ENCODE results near the gene WNT6. TPM values are rescaled to one million over a fixed set of nuclear protein-coding genes. Genes with fewer than 3 reads are reported as not detected.
"Not testable (repeated sequence)": the region's sequence is repeated elsewhere in the genome, so short reads cannot be mapped to it uniquely, and the experiment has no call there.

WNT6 gene
- total RNA-seq, 2 experiments from 2014 or later, result 0.25 to 0.34 TPM

DNA sequence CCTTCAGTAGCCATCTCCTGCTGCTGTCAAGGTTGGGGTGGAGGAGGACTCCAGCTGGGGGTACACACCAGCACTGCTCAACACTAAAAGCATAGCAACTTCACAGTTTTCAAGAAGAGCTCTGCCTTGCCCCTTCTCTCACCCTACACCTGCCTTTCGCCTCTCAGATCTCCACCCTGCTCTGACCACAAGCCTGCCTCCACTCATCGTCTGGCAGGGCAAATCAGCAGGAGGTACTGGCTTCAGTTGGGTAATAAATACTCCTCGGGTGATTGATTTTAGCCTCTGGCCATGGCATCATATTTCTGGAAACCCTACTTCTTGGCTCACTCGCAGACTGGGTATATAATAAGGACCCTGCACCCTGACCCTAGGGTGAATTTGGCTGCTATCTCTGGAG is 24.9 kb upstream of the WNT6 start:
- no peak for TF ChIP-seq CTCF (IDR thresholded peaks at IDR 0.05)
- Mint-ChIP-seq H3K36me3 (ENCODE audit: low read depth) (no peaks in the 10 kb centered on the region), H3K4me3 (no peak overlapping the region), H3K27ac (no peak overlapping the region), H3K9me3 (peaks cover 9% of the 10 kb centered on the region), H3K27me3 (peaks cover 43% of the 10 kb centered on the region), H3K4me1 (ENCODE audit: low read depth) (no peaks in the 10 kb centered on the region)
- intact Hi-C loops (cut with micrococcal nuclease), result no loop called here
- DNase-seq, result no peak
- ATAC-seq, result no peak
- CTCF ChIA-PET, result interaction anchor here (0.6 to 1.2 kb wide), 2 partner anchors 28 to 147 kb away, joined by 3 to 4 read pairs; no protein-coding TSS in a partner anchor
- POLR2A ChIA-PET, result no interaction called here

DNA sequence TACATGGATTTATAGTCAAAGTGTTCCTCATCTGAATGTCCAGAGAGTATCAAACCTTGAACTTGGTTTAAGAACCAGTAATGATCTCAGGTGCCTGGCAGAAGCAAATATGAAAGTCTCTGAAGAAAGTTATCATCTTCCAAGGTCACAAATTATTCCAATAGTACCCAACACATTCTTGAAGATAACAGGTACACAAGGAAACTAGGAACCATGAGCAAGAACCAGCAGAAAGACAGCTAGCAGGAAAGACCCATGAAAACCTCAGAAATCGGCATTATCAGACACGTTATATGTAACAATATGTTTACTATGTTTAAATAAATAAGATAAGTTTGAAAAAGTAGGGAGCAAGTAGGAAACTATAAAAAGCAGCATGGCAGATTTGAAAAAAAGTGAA is 22.1 kb upstream of the WNT6 start:
- H3K27me3 Mint-ChIP-seq, result peaks cover 36% of the 10 kb centered on the region

GRCh38 chr2:218839430-218839829 is 20.2 kb upstream of the WNT6 start:
- ATAC-seq (no peak), DNase-seq (no peak)
- peaks cover 11% of the 10 kb centered on the region for H3K9me3 Mint-ChIP-seq
- peaks cover 35% of the 10 kb centered on the region for H3K27me3 Mint-ChIP-seq
- no peak for TF ChIP-seq CTCF (IDR thresholded peaks at IDR 0.05)
- H3K36me3 Mint-ChIP-seq (ENCODE audit: low read depth), result no peaks in the 10 kb centered on the region
- ChIA-PET POLR2A (no interaction called here), CTCF (interaction anchor here (1.0 kb wide), 1 partner anchor 8 kb away, joined by 4 read pairs; no protein-coding TSS in a partner anchor)
- intact Hi-C loops (cut with micrococcal nuclease), result no loop called here
- no peaks in the 10 kb centered on the region for H3K4me1 Mint-ChIP-seq (ENCODE audit: low read depth)
- no peak overlapping the region for H3K27ac Mint-ChIP-seq
- no peak overlapping the region for H3K4me3 Mint-ChIP-seq

More for the DNA sequence above, 22.1 kb upstream of the WNT6 start:
- intact Hi-C loops (cut with micrococcal nuclease), result no loop called here
- POLR2A ChIA-PET, result interaction anchor here (0.7 kb wide), 1 partner anchor 24 kb away, joined by 3 read pairs; no protein-coding TSS in a partner anchor
- H3K4me3 Mint-ChIP-seq, result no peak overlapping the region
- H3K9me3 Mint-ChIP-seq, result peaks cover 9% of the 10 kb centered on the region
- DNase-seq (no peak), ATAC-seq (no peak)
- no peaks in the 10 kb centered on the region for H3K36me3 Mint-ChIP-seq (ENCODE audit: low read depth)
- no peak for TF ChIP-seq CTCF (IDR thresholded peaks at IDR 0.05)
- no peak overlapping the region for H3K27ac Mint-ChIP-seq
- H3K4me1 Mint-ChIP-seq (ENCODE audit: low read depth), result no peaks in the 10 kb centered on the region
- CTCF ChIA-PET, result interaction anchor here (1.0 to 1.4 kb wide), 2 partner anchors 39 to 61 kb away, joined by 3 to 6 read pairs; no protein-coding TSS in a partner anchor

DNA sequence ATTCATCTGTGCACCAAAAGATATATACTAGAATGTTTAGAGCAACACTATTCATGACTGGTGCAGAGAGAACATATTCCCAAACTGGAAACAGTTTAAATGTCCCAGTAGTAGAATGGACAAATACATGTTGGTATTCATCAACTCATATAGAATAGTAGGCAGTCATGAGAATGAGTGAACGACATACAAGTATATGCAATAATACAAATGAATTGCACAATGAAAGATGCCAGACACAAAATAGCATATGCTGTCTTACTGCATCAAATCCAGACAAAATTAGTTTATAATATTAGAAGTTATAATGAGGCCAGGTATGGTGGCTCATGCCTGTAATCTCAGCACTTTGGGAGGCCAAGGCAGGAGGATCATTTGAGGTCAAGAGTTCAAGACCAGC is 19.7 kb upstream of the WNT6 start:
- no peak for ATAC-seq
- no peak for DNase-seq
- Mint-ChIP-seq H3K36me3 (ENCODE audit: low read depth) (no peaks in the 10 kb centered on the region), H3K4me3 (no peak overlapping the region), H3K4me1 (ENCODE audit: low read depth) (no peaks in the 10 kb centered on the region), H3K27me3 (peaks cover 32% of the 10 kb centered on the region), H3K27ac (no peak overlapping the region), H3K9me3 (peaks cover 11% of the 10 kb centered on the region)
- intact Hi-C loops (cut with micrococcal nuclease), result no loop called here
- TF ChIP-seq CTCF (IDR thresholded peaks at IDR 0.05), result no peak
- CTCF ChIA-PET, result interaction anchor here (1.0 kb wide), 2 partner anchors 8 to 10 kb away, joined by 3 to 4 read pairs; no protein-coding TSS in a partner anchor
- POLR2A ChIA-PET, result no interaction called here

GRCh38 chr2:218844334-218844733 is 15.3 kb upstream of the WNT6 start:
- CTCF ChIA-PET; POLR2A ChIA-PET; DNase-seq; intact Hi-C loops (cut with micrococcal nuclease); ATAC-seq; H3K36me3 Mint-ChIP-seq (ENCODE audit: low read depth); H3K9me3 Mint-ChIP-seq; H3K27ac Mint-ChIP-seq; H3K4me1 Mint-ChIP-seq (ENCODE audit: low read depth); H3K4me3 Mint-ChIP-seq: not testable (repeated sequence)
- H3K27me3 Mint-ChIP-seq, result peaks cover 18% of the 10 kb centered on the region

DNA sequence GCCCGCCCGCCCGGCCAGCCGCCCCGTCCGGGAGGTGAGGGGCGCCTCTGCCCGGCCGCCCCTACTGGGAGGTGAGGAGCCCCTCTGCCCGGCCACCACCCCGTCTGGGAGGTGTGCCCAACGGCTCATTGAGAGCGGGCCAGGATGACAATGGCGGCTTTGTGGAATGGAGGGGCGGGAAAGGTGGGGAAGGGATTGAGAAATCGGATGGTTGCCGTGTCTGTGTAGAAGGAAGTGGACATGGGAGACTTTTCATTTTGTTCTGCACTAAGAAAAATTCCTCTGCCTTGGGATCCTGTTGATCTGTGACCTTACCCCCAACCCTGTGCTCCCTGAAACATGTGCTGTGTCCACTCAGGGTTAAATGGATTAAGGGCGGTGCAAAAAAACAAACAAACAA is 12.6 kb upstream of the WNT6 start:
- H3K27ac Mint-ChIP-seq; DNase-seq; H3K4me3 Mint-ChIP-seq; H3K4me1 Mint-ChIP-seq (ENCODE audit: low read depth); H3K9me3 Mint-ChIP-seq; ATAC-seq; H3K36me3 Mint-ChIP-seq (ENCODE audit: low read depth): not testable (repeated sequence)
- intact Hi-C loops (cut with micrococcal nuclease), result loop anchor here (1.0 to 5.0 kb wide), 3 partner anchors 115 to 189 kb away; no protein-coding TSS in a partner anchor
- ChIA-PET POLR2A (interaction anchor here (0.6 kb wide), 1 partner anchor 144 kb away, joined by 4 read pairs; no protein-coding TSS in a partner anchor), CTCF (interaction anchor here (0.5 to 2.7 kb wide), 63 partner anchors 8 to 545 kb away, joined by 3 to 74 read pairs (median 4); partner anchors contain the start of genes BCS1L, TTLL4, WNT6 and ZNF142)
- H3K27me3 Mint-ChIP-seq, result peaks cover 19% of the 10 kb centered on the region

Data from activated CD8-positive, alpha-beta T cell treated with anti-CD3 and anti-CD28 coated beads for 36 hours (primary cell).